RPMI7951 (cell line): ENCODE results near the gene SH3TC1. TPM values are rescaled to one million over a fixed set of nuclear protein-coding genes. Genes with fewer than 3 reads are reported as not detected.

Experiments
- DNase-seq: peaks from one replicate; pipeline ENCODE4 v3.0.0-alpha.2; 2012; ENCODE audit warnings: low read depth
- total RNA-seq: library from RNA; depleted of rRNA; stranded (reverse); fragments of >200 nt; shearing (Covaris generic); gene quantifications from 2 replicates; pipeline ENCODE4 v1.2.3, GENCODE V29; 2014

SH3TC1 gene
- total RNA-seq, 1 experiment from 2014 or later, result 6.6 TPM

GRCh38 chr4:8198206-8198905, 734 bp upstream of the SH3TC1 start:
- DNase-seq, result peak; percentile 28

- DNase-seq, result no peak
These were observed 658 bp downstream of the SH3TC1 start for GRCh38 chr4:8199594-8200301.

DNA sequence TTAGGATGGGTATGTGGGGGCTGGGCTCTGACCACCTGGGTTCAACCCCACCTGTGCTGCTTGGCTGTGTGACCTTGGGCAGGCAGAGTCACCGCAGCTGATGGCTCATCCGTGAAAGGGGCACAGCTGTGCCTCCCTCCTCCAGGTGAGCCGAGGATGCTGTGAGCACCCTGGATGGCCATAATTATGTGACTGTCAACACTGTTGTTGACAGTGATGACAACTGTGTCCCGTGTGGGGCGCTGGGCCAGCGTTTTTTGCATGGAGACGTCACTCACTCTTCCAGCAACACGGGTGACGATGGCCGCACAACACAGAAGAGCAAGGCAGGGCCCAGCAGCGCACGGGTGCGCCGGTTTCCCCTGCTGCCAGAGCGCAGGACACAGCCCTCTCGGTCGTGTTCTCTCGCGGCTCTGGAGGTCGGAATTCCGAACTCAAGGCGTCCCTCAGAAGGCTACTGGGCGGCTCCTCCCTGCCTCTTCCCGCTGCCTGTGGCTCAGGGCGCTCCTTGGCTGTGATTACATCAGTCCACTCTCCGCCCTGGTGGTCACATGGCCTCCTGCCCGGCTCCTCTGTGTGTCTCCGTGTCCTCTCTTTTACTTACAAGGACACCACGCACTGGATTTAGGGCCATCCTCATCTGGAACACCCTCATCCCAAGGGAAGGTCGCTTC, 1.3 kb downstream of the SH3TC1 start:
- DNase-seq, result peak; percentile 53

GRCh38 chr4:8201321-8201781, 2.3 kb downstream of the SH3TC1 start:
- no peak for DNase-seq

DNA sequence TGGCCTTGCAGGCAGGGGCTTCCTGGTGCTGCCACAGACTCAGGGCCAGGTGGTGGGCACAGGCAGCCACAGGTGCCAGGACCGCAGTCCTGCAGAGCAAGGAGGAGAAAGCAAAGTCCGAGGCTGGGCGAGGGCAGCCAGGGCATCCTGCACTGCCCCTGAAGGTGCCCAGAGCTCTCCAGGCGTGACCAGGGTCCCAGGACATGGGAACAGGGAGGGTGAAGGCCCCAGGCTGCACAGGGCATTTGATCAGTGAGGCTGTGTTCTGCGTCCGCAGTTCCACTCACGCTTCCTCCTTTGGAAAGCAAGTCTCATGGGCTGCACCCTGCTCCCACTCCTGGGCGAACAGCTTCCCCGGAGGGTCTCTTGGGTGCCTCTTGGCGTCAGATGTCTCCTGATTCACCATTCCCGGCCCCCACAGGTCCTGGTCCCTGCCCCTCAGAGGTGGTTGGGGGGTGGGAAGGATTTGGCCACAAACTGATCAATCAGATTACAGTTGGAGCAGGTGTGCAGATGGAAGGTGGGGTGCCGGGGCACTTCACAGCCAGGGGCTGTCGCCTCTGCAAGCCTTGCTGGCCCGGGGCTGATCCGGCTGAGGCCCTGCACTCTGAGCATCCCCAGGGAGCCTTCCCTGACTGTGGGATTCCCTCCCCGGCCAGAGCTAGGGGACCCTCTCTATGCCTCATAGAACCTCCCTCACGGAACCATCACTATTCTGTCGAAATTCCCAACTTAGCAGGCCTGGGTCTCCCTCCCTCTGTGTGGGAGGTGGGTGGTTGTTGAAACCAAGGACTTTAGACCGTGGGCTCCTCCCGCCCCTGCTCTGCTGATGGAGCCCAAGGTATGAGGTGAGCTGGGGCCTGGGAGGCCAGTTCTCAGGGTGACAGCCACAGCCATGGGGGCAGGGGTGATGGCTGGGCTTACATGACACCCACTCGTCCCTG, 3.3 kb downstream of the SH3TC1 start:
- DNase-seq, result no peak

- no peak for DNase-seq
These were observed 3.9 kb downstream of the SH3TC1 start for GRCh38 chr4:8203052-8203401.

DNA sequence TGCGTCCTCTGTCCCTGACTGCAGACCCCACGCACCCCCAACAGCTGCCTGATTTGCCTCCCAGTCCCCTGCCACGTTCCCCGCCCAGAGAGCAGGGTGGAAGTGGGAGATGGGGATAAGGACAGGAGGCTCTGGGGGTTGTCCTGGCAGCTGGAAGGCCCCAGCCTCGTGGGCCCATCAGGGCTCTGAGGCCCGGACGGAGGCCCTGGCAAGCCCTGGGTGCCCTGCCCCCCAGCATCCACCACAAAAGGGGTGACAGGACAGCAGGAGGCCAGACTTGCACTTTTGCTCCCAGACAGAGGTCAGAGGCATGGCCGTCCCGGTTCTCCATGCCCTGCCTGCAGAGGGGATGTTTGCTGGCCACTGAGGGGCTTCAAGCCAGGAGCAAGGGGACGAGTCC, 4.7 kb downstream of the SH3TC1 start:
- no peak for DNase-seq

GRCh38 chr4:8204576-8205227, 5.6 kb downstream of the SH3TC1 start:
- DNase-seq, result no peak

DNA sequence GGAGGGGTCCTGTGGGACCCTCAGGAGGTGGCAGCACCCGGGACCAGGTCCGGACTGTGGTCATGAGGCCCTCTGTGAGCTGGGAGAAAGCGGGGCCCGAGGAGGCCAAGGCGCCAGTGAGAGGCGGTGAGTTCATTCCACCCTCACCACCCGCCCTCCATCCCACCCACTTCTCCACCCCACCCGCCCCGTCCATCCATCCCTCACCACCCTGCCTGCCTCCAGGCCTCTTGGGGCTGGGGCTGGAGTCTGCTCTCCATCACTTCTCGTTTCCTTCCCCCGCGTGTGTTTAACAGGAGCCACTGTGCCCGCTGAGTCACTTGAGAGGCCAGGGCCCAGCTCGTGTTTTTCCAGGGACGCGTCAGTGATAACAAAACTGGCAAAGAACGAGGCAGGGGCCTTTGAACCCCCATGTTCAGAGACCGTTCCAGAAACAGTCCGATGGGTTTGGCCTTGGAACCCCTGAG, 6.2 kb downstream of the SH3TC1 start:
- no peak for DNase-seq

- DNase-seq, result no peak
These were observed 6.9 kb downstream of the SH3TC1 start for GRCh38 chr4:8205749-8206611.

DNA sequence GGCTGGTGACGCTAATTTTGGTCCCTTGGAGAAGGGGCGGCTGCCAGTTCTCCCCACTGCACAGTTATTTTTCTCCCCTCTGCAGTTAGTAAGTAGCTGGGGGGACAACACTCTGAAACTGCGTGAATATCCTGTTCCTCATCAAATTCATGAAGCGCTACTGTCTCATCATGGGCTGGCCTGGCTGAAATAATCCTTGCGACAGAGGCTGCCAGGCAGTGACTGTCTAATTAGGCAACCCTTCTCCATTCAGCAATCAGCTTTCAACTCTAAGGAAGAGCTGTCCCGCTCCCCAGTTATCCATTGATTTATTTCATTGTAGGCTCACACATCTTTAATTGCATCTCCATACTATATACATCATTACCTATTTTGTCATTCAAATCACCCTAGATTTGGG, 8.2 kb downstream of the SH3TC1 start:
- DNase-seq, result no peak

- no peak for DNase-seq
These were observed 9.5 kb downstream of the SH3TC1 start for GRCh38 chr4:8208565-8208964.

- no peak for DNase-seq
These were observed 10.2 kb downstream of the SH3TC1 start for GRCh38 chr4:8209181-8209874.

DNA sequence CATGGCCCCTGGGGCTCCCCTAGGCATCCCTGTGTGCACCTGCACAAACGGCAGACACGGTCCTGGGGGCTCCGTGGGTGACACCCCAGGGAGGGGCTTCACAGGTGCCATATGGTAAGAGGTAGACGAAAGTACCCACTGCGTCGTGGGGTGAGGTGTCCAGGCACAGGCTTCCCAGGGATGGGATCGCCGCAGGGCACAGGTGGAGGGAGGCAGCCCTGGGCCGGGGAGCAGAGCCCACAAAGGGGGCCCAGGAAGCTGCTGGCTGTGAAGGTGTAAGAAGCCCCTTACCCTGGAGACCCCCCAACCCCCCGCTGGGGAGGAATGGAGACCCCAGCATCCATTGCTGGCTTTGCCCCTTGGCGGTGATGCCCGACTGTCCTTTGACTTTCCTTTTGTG, 10.9 kb downstream of the SH3TC1 start:
- no peak for DNase-seq

GRCh38 chr4:8210616-8211015, 11.5 kb downstream of the SH3TC1 start:
- no peak for DNase-seq

- no peak for DNase-seq
These were observed 12.2 kb downstream of the SH3TC1 start for GRCh38 chr4:8211251-8211650.

DNA sequence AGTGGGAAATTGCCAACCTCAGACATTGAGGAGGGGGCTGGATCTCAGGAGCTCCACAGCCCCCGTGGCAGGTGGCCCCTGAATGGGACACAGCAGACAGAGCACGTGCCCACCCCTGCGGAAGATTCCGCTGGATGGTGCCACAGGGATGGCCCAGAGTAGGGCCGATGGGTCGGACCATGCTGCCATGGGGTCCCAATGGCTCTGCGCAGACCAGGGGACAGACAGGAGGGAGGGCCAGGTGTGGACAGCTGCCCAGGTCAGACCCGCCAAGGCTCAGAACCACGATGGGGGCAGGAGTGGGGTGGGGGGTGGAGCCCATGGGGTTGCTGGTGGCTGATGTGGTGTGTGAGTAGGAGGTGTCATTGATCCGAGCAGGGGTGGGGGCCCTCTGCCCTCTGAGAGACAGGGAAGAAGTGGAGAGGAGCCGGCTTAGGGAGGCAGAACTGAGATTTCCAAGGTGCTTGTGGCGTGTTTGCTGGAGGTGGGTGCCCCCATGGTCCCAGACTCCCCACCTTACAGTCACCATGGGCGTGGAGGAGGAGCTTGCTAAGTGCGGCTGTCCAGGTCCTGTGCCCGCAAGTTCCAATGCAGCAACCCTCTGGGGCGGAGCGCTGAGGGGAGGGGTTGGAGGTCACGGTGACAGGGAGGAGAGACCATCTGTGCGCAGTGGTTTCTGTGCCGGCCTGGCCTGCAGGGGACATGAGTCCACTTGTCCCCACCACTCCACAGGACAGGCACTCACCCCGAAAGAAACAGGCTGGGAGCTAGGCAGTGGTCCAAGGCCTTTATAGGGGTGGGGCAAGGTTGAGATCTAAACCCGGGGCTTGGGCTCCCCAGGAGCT, 12.9 kb downstream of the SH3TC1 start:
- DNase-seq, result no peak

DNA sequence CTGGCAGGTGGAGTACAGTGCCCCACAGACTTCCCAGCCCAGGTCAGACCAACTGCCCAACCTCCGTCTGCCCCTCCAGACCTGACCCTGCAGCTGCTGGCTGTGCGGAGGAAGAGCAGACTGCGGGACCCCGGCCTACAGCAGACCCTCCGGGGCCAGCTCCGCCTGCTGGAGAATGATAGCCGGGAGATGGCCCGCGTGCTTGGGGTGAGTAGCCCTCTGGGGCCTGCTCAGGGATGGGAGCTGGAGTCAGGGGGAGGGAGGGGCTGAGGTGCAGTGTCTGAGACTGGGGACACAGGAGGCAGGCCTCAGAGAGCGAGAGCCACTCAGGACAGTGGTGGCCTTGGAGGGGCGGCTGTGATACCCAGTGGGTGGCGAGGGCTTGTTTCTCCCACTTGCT, 13.5 kb downstream of the SH3TC1 start:
- no peak for DNase-seq

DNA sequence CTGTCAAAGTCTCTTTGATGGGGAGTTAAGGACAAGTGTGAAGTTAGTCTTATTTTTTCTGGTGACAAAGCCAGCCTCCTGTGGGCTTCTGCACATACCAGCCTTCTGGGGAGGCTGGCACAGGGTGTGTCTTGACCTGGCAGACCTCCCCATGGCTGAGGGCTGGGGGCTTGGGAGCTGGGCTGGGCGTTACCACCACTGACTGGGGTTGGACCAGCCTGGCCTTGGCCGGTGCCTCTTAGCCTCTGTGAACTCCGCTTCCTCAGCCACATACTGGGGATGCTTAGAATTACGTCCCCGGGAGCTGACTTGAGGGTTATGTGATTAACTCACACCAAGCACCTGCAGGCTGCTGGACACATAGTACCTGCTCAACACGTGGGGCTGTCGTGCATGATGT, 14.0 kb downstream of the SH3TC1 start:
- no peak for DNase-seq
